Peyer's patch (tissue), 4 donors: ENCODE results near the gene ATXN1.

ENCODE experiments used
- POLR2A ChIP-seq, 2 donors: fragments of 450-650 bp; IDR thresholded peaks; one replicate each; pipeline ENCODE4 v1.5.1; 2017; ENCODE audit warnings: antibody characterized with exemption in 2 of 2, mild to moderate bottlenecking in 2 of 2, moderate library complexity in 2 of 2
- TF ChIP-seq, protein P1 (sequence below), 6 experiments: fragments of 450-650 bp in 4 of 6; fragments of 200-600 bp in 2 of 6; sonication (generic) in 1 of 6; IDR thresholded peaks; one replicate each; pipeline ENCODE4 v1.5.1; 2017 to 2019; ENCODE audit warnings: antibody characterized with exemption in 6 of 6, mild to moderate bottlenecking in 3 of 6, moderate library complexity in 1 of 6

- TF ChIP-seq, protein P1, sequence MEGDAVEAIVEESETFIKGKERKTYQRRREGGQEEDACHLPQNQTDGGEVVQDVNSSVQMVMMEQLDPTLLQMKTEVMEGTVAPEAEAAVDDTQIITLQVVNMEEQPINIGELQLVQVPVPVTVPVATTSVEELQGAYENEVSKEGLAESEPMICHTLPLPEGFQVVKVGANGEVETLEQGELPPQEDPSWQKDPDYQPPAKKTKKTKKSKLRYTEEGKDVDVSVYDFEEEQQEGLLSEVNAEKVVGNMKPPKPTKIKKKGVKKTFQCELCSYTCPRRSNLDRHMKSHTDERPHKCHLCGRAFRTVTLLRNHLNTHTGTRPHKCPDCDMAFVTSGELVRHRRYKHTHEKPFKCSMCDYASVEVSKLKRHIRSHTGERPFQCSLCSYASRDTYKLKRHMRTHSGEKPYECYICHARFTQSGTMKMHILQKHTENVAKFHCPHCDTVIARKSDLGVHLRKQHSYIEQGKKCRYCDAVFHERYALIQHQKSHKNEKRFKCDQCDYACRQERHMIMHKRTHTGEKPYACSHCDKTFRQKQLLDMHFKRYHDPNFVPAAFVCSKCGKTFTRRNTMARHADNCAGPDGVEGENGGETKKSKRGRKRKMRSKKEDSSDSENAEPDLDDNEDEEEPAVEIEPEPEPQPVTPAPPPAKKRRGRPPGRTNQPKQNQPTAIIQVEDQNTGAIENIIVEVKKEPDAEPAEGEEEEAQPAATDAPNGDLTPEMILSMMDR (IDR thresholded peaks at IDR 0.05), result no peak
- no peak for TF ChIP-seq POLR2A (IDR thresholded peaks at IDR 0.05)
Measured at GRCh38 chr6:16596616-16597331, 164.5 kb downstream of the ATXN1 start.
